Vagina (tissue), 2 donors: ENCODE results near the gene CGB2.

ENCODE experiments used
- POLR2AphosphoS5 ChIP-seq, 2 donors: sonication (generic); formaldehyde crosslinking; IDR thresholded peaks; one replicate each; pipeline ENCODE4 v1.9.0; 2017; ENCODE audit warnings: antibody characterized with exemption in 2 of 2, mild to moderate bottlenecking in 2 of 2, low read depth in 1 of 2; ENCODE audit not compliant: insufficient read depth in 1 of 2
- TF ChIP-seq, protein P1 (sequence below), 3 experiments: fragments of 450-650 bp in 2 of 3; fragments of 200-600 bp in 1 of 3; sonication (generic) in 1 of 3; IDR thresholded peaks; one replicate each; pipeline ENCODE4 v1.5.1; 2017 to 2019; ENCODE audit warnings: antibody characterized with exemption in 3 of 3, mild to moderate bottlenecking in 2 of 3, moderate library complexity in 2 of 3

DNA sequence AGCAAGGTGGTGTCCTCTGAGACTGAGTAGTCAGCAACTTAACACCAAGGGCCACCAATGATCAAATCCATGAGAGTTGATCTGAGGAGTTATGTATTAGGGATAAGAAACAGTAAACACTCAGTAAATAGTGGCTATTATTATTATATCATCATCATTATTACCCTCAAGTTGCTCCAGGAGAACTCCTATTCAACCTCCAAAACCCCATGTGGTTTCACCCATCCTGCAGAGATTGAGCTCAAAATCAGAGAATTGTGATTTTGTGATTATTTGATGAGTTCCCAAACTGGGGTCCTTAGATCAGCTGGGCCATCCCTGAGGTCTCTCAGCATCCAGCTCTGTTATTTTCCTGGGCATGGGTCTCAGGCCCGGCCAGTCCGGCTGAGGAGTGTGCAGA is 29.3 kb downstream of the CGB2 start:
- no peak for TF ChIP-seq POLR2AphosphoS5 (IDR thresholded peaks at IDR 0.05; ENCODE audit: insufficient read depth in 1 of 2, low read depth in 1 of 2)
- TF ChIP-seq, protein P1, sequence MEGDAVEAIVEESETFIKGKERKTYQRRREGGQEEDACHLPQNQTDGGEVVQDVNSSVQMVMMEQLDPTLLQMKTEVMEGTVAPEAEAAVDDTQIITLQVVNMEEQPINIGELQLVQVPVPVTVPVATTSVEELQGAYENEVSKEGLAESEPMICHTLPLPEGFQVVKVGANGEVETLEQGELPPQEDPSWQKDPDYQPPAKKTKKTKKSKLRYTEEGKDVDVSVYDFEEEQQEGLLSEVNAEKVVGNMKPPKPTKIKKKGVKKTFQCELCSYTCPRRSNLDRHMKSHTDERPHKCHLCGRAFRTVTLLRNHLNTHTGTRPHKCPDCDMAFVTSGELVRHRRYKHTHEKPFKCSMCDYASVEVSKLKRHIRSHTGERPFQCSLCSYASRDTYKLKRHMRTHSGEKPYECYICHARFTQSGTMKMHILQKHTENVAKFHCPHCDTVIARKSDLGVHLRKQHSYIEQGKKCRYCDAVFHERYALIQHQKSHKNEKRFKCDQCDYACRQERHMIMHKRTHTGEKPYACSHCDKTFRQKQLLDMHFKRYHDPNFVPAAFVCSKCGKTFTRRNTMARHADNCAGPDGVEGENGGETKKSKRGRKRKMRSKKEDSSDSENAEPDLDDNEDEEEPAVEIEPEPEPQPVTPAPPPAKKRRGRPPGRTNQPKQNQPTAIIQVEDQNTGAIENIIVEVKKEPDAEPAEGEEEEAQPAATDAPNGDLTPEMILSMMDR (IDR thresholded peaks at IDR 0.05), result no peak
